ENCODE measurements around the gene DNPH1. TPM values are rescaled to one million over a fixed set of nuclear protein-coding genes. Genes with fewer than 3 reads are reported as not detected.

DNPH1 gene
- total RNA-seq, 1 donor from 2014 or later = 299 TPM

- H3K4me3 ChIP-seq (ENCODE audit: low read depth, low read length) = no peak overlapping the region
- no peak for DNase-seq (ENCODE audit: low read depth)
- TF ChIP-seq CTCF (conservative IDR thresholded peaks at IDR 0.05; ENCODE audit: low read depth, low read length) = no peak
These were observed 28.3 kb upstream of the DNPH1 start for GRCh38 chr6:43257367-43258145.

GRCh38 chr6:43256670-43257366 lies 27.5 kb upstream of the DNPH1 start:
- no peak for TF ChIP-seq CTCF (conservative IDR thresholded peaks at IDR 0.05; ENCODE audit: low read depth, low read length)
- no peak for DNase-seq (ENCODE audit: low read depth)
- H3K4me3 ChIP-seq (ENCODE audit: low read depth, low read length) = no peak overlapping the region

- TF ChIP-seq CTCF (conservative IDR thresholded peaks at IDR 0.05; ENCODE audit: low read depth, low read length) = no peak
- H3K4me3 ChIP-seq (ENCODE audit: low read depth, low read length) = no peak overlapping the region
- no peak for DNase-seq (ENCODE audit: low read depth)
These were observed 26.2 kb upstream of the DNPH1 start for GRCh38 chr6:43255408-43256054.

- H3K4me3 ChIP-seq (ENCODE audit: low read depth, low read length) = no peak overlapping the region
- no peak for TF ChIP-seq CTCF (conservative IDR thresholded peaks at IDR 0.05; ENCODE audit: low read depth, low read length)
These were observed 25.6 kb upstream of the DNPH1 start for GRCh38 chr6:43254846-43255245.

GRCh38 chr6:43254138-43254817 lies 25.0 kb upstream of the DNPH1 start:
- no peak for TF ChIP-seq CTCF (conservative IDR thresholded peaks at IDR 0.05; ENCODE audit: low read depth, low read length)
- no peak for DNase-seq (ENCODE audit: low read depth)

More at GRCh38 chr6:43254846-43255245, 25.6 kb upstream of the DNPH1 start:
- DNase-seq (ENCODE audit: low read depth) = no peak

GRCh38 chr6:43253401-43253800 lies 24.1 kb upstream of the DNPH1 start:
- no peak overlapping the region for H3K4me3 ChIP-seq (ENCODE audit: low read depth, low read length)
- no peak for DNase-seq (ENCODE audit: low read depth)
- no peak for TF ChIP-seq CTCF (conservative IDR thresholded peaks at IDR 0.05; ENCODE audit: low read depth, low read length)

More at GRCh38 chr6:43254138-43254817, 25.0 kb upstream of the DNPH1 start:
- no peak overlapping the region for H3K4me3 ChIP-seq (ENCODE audit: low read depth, low read length)
